GM23248 (cell line): ENCODE results near the gene FHAD1. TPM values are rescaled to one million over a fixed set of nuclear protein-coding genes. Genes with fewer than 3 reads are reported as not detected.

ENCODE experiments used
- DNase-seq: peaks from one replicate; pipeline ENCODE4 v3.0.0-alpha.2; 2015
- H2AFZ ChIP-seq: fragments of 200-600 bp; sonication (generic); 2 replicates; pipeline ENCODE4 v1.6.1; 2016; ENCODE audit warnings: antibody characterized with exemption
- H3F3A ChIP-seq: fragments of 200-600 bp; sonication (generic); 2 replicates; pipeline ENCODE4 v1.6.1; 2016; ENCODE audit warnings: mild to moderate bottlenecking, antibody characterized with exemption, mixed run types; ENCODE audit not compliant: insufficient read depth
- H3K27ac ChIP-seq: fragments of 200-600 bp; sonication (generic); 2 replicates; pipeline ENCODE4 v1.5.1; 2016; ENCODE audit warnings: mild to moderate bottlenecking
- H3K27me3 ChIP-seq: fragments of 200-600 bp; sonication (generic); replicated peaks from 2 replicates; pipeline ENCODE4 v1.6.1; 2016; ENCODE audit warnings: mild to moderate bottlenecking; ENCODE audit not compliant: insufficient read depth
- H3K36me3 ChIP-seq: fragments of 200-600 bp; sonication (generic); 2 replicates; pipeline ENCODE4 v1.6.1; 2016; ENCODE audit warnings: low read depth, mild to moderate bottlenecking
- H3K4me1 ChIP-seq: fragments of 200-600 bp; sonication (generic); 2 replicates; pipeline ENCODE4 v1.6.1; 2016; ENCODE audit warnings: mild to moderate bottlenecking; ENCODE audit not compliant: insufficient read depth
- H3K4me2 ChIP-seq: fragments of 200-600 bp; sonication (generic); one replicate; pipeline ENCODE4 v1.6.1; 2016; ENCODE audit warnings: mild to moderate bottlenecking; ENCODE audit not compliant: unreplicated experiment
- H3K4me3 ChIP-seq: fragments of 200-600 bp; sonication (generic); 2 replicates; pipeline ENCODE4 v1.5.1; 2016; ENCODE audit warnings: mild to moderate bottlenecking
- H3K79me2 ChIP-seq: fragments of 200-600 bp; sonication (generic); 2 replicates; pipeline ENCODE4 v1.6.1; 2016; ENCODE audit warnings: mild to moderate bottlenecking; ENCODE audit not compliant: insufficient read depth
- H3K9ac ChIP-seq: fragments of 200-600 bp; sonication (generic); 2 replicates; pipeline ENCODE4 v1.6.1; 2016; ENCODE audit warnings: mild to moderate bottlenecking
- H3K9me2 ChIP-seq: fragments of 200-600 bp; sonication (generic); 2 replicates; pipeline ENCODE4 v1.6.1; 2016; ENCODE audit warnings: mixed run types, mild to moderate bottlenecking, moderate library complexity; ENCODE audit not compliant: insufficient read depth
- H3K9me3 ChIP-seq: fragments of 200-600 bp; sonication (generic); one replicate; pipeline ENCODE4 v1.6.1; 2017; ENCODE audit warnings: low read depth
- H4K20me1 ChIP-seq: fragments of 200-600 bp; sonication (generic); 2 replicates; pipeline ENCODE4 v1.6.0; 2016; ENCODE audit not compliant: insufficient read depth
- EZH2 ChIP-seq: fragments of 200-600 bp; sonication (generic); IDR thresholded peaks from 2 replicates; pipeline ENCODE4 v1.6.1; 2018; ENCODE audit warnings: antibody characterized with exemption, mild to moderate bottlenecking; ENCODE audit not compliant: insufficient read depth, poor library complexity, severe bottlenecking
- EZH2phosphoT487 ChIP-seq: fragments of 200-600 bp; sonication (generic); IDR thresholded peaks from 2 replicates; pipeline ENCODE4 v1.6.1; 2018; ENCODE audit warnings: antibody characterized with exemption, moderate library complexity, mild to moderate bottlenecking, low read depth; ENCODE audit not compliant: insufficient read depth
- WGBS, 2 experiments: methylation state at CpG; one replicate each; pipeline ENCODE4 v1.1.6; 2015 to 2017; ENCODE audit warnings: low lambda C conversion rate in 2 of 2, low coverage in 1 of 2; ENCODE audit errors: missing lambda C conversion rate in 2 of 2; 5-methylcytosine and 5-hydroxymethylcytosine counted together
- in situ Hi-C: fragments of 300-500 bp; cut with MboI; formaldehyde crosslinking; loops from 2 replicates; pipeline ENCODE4 v1.15.0; 2020
- polyA plus RNA-seq: library from polyadenylated mRNA; unstranded; fragments of >200 nt; fragmentation: Nextera tagmentation; extraction: Ambion mirVana; gene quantifications from 2 replicates; pipeline ENCODE4 v1.2.1, GENCODE V29; 2016
- total RNA-seq: library from RNA; depleted of rRNA; stranded (reverse); fragments of >200 nt; shearing (Covaris generic); gene quantifications from 2 replicates; pipeline ENCODE4 v1.2.3, GENCODE V29; 2014; rRNA removed

The FHAD1 gene
- total and polyA plus RNA-seq, 2 experiments from 2014 or later: 0.24 TPM; not detected in 1

GRCh38 chr1:15445390-15446122, 198.5 kb downstream of the FHAD1 start:
- H3K79me2 ChIP-seq: no peaks in the 10 kb centered on the region
- H3K9ac ChIP-seq: no peak overlapping the region
- no peak overlapping the region for H3K27ac ChIP-seq
- no peaks in the 10 kb centered on the region for H3F3A ChIP-seq
- H3K4me2 ChIP-seq: no peak overlapping the region
- 86 to 90% methylated on average over 13 to 14 of the region's 14 CpGs for WGBS, 2 experiments
- in situ Hi-C loops: loop anchor here (25.0 kb wide), 1 partner anchor 308 kb away; no protein-coding TSS in a partner anchor
- no peaks in the 10 kb centered on the region for H3K36me3 ChIP-seq
- H3K9me3 ChIP-seq: no peaks in the 10 kb centered on the region
- no peak overlapping the region for H3K4me3 ChIP-seq
- H3K9me2 ChIP-seq: no peaks in the 10 kb centered on the region
- DNase-seq: no peak
- no peaks in the 10 kb centered on the region for H3K4me1 ChIP-seq
- no peak overlapping the region for H2AFZ ChIP-seq
- H4K20me1 ChIP-seq: no peaks in the 10 kb centered on the region
- TF ChIP-seq EZH2 (no peak), EZH2phosphoT487 (no peak)
- H3K27me3 ChIP-seq: no peaks in the 10 kb centered on the region

DNA sequence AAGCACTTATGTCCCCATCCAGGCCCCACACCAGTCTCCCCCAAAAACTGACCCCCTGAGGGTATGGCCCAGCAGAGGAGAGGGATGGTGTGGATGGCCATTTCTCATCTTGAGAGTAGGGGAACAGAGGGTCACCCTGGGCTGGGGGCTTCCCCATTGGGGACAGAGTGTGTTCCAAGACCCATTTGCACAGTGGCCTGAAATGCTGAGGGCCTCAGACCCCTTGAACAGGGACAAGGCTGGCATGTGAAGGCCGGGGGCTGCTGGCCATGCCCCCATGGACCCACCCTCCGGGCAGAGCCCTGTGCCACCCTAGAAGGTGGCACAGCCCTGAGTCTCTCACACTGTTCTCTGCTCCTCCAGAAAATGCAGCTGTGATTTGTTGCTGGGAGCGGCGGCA, 199.2 kb downstream of the FHAD1 start:
- no peak for TF ChIP-seq EZH2
- TF ChIP-seq EZH2phosphoT487: no peak
- no peak overlapping the region for H3K9ac ChIP-seq
- no peaks in the 10 kb centered on the region for H3K9me3 ChIP-seq
- no peak overlapping the region for H3K27ac ChIP-seq
- DNase-seq: no peak
- WGBS, 2 experiments: 74 to 85% methylated on average over 2 to 3 of the region's 4 CpGs
- no peak overlapping the region for H2AFZ ChIP-seq
- no peaks in the 10 kb centered on the region for H3F3A ChIP-seq
- no peaks in the 10 kb centered on the region for H3K9me2 ChIP-seq
- no peak overlapping the region for H3K4me3 ChIP-seq
- H3K4me1 ChIP-seq: no peaks in the 10 kb centered on the region
- in situ Hi-C loops: loop anchor here (25.0 kb wide), 1 partner anchor 309 kb away; no protein-coding TSS in a partner anchor
- no peak overlapping the region for H3K4me2 ChIP-seq
- no peaks in the 10 kb centered on the region for H4K20me1 ChIP-seq
- no peaks in the 10 kb centered on the region for H3K36me3 ChIP-seq
- H3K27me3 ChIP-seq: no peaks in the 10 kb centered on the region
- no peaks in the 10 kb centered on the region for H3K79me2 ChIP-seq

Other genes starting within 250 kb of the FHAD1 start
- gene TMEM51, start 93.5 kb upstream of the FHAD1 start, total RNA-seq: 0.38 and 0.54 TPM in 2 replicates
- 0.55 and 0.62 TPM in 2 replicates for gene TMEM51, start 93.5 kb upstream of the FHAD1 start, polyA plus RNA-seq
- 49.9 and 56.3 TPM in 2 replicates for gene EFHD2, start 162.7 kb downstream of the FHAD1 start, total RNA-seq
- 53.1 and 56.1 TPM in 2 replicates for gene EFHD2, start 162.7 kb downstream of the FHAD1 start, polyA plus RNA-seq
- not detected in 2 replicates for gene CTRC, start 191.2 kb downstream of the FHAD1 start, total RNA-seq
- gene CTRC, start 191.2 kb downstream of the FHAD1 start, polyA plus RNA-seq: not detected in 2 replicates
- not detected in 2 replicates for gene CELA2A, start 209.5 kb downstream of the FHAD1 start, total RNA-seq
- gene CELA2A, start 209.5 kb downstream of the FHAD1 start, polyA plus RNA-seq: not detected in 2 replicates
- gene CELA2B, start 228.9 kb downstream of the FHAD1 start, total RNA-seq: not detected in 2 replicates
- not detected in 2 replicates for gene CELA2B, start 228.9 kb downstream of the FHAD1 start, polyA plus RNA-seq